ENCODE measurements around the gene ACADSB. TPM values are rescaled to one million over a fixed set of nuclear protein-coding genes. Genes with fewer than 3 reads are reported as not detected.

ACADSB gene
- total RNA-seq, 1 donor from 2014 or later, result 13.1 TPM

GRCh38 chr10:122999347-122999746 lies 9.5 kb upstream of the ACADSB start:
- no peak for TF ChIP-seq CTCF (IDR thresholded peaks at IDR 0.05)
- Mint-ChIP-seq H3K4me3 (ENCODE audit: unreplicated experiment) (no peak overlapping the region), H3K36me3 (ENCODE audit: low read depth) (peaks cover 3% of the 10 kb centered on the region), H3K27me3 (ENCODE audit: low read depth) (no peaks in the 10 kb centered on the region), H3K27ac (ENCODE audit: unreplicated experiment) (no peak overlapping the region), H3K4me1 (ENCODE audit: low read depth) (no peaks in the 10 kb centered on the region), H3K9me3 (ENCODE audit: low read depth) (no peaks in the 10 kb centered on the region)
- no peak for DNase-seq (ENCODE audit: low spot score)

DNA sequence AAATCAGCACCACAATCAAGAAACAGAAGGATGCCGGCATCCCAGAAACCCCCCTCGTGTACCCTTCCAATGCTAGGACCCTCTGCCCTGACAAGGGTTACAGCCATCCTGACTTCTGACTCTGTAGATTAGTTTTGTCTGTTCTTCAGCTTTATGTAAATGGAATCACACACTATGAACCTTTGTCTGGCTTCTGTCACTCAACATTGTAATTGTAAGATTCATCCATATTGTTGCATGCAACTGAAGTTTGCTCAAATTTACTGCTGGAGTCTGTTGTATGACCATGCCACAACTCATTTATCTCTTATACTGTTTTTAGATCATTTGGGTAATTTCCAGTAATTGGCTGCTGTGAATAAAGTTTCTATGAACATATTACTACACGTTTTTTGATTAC lies 8.7 kb upstream of the ACADSB start:
- no peak for DNase-seq (ENCODE audit: low spot score)
- Mint-ChIP-seq H3K4me1 (ENCODE audit: low read depth) (no peaks in the 10 kb centered on the region), H3K4me3 (ENCODE audit: unreplicated experiment) (no peak overlapping the region), H3K9me3 (ENCODE audit: low read depth) (no peaks in the 10 kb centered on the region), H3K36me3 (ENCODE audit: low read depth) (peaks cover 2% of the 10 kb centered on the region), H3K27ac (ENCODE audit: unreplicated experiment) (no peak overlapping the region), H3K27me3 (ENCODE audit: low read depth) (no peaks in the 10 kb centered on the region)
- TF ChIP-seq CTCF (IDR thresholded peaks at IDR 0.05), result no peak

GRCh38 chr10:123001370-123001769 lies 7.4 kb upstream of the ACADSB start:
- Mint-ChIP-seq H3K4me3 (ENCODE audit: unreplicated experiment) (no peak overlapping the region), H3K27ac (ENCODE audit: unreplicated experiment) (no peak overlapping the region), H3K36me3 (ENCODE audit: low read depth) (no peaks in the 10 kb centered on the region), H3K4me1 (ENCODE audit: low read depth) (peaks cover 2% of the 10 kb centered on the region), H3K9me3 (ENCODE audit: low read depth) (no peaks in the 10 kb centered on the region), H3K27me3 (ENCODE audit: low read depth) (no peaks in the 10 kb centered on the region)
- no peak for TF ChIP-seq CTCF (IDR thresholded peaks at IDR 0.05)
- no peak for DNase-seq (ENCODE audit: low spot score)

GRCh38 chr10:123004298-123004697 lies 4.5 kb upstream of the ACADSB start:
- TF ChIP-seq CTCF (IDR thresholded peaks at IDR 0.05), result no peak
- Mint-ChIP-seq H3K27ac (ENCODE audit: unreplicated experiment) (no peak overlapping the region), H3K36me3 (ENCODE audit: low read depth) (peaks cover 2% of the 10 kb centered on the region), H3K4me3 (ENCODE audit: unreplicated experiment) (no peak overlapping the region), H3K9me3 (ENCODE audit: low read depth) (no peaks in the 10 kb centered on the region), H3K27me3 (ENCODE audit: low read depth) (no peaks in the 10 kb centered on the region), H3K4me1 (ENCODE audit: low read depth) (peaks cover 19% of the 10 kb centered on the region)
- DNase-seq (ENCODE audit: low spot score), result no peak

DNA sequence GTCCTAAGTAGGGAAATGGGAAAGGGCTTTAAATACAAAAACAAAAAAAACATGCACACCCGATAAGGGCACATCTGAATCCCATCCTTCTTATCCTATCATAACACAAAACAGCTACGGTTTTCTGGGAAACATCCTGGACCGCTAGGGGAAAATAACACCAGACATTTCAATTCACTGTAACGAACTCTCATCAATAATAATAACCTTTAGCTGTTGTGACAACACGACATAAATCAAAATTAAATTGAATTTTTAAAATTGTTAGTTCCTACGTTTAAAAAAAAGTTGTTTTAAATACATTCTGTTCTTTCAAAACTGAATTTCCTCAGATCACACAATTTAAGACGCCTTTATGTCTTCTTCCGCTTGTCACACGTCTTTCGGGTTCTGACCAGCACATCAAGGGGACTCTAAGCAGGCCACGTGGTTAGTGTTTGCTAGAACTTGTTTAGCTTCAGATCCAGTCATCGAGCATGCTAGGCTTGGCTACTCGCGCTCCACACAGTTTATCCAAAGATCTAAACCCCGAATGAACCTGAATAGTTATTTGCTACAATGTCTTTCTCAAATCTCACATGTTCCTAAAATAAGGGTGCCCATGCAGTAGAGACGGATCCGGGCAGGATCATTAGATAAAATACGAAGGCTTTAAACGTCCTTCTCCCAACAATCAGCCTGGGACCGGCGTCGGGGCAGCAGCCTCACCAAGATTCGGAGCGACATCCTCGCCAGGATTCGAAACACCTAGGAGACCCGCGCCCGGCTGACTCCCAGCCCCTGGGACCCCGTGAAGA lies 1.1 kb upstream of the ACADSB start:
- Mint-ChIP-seq H3K27me3 (ENCODE audit: low read depth) (no peaks in the 10 kb centered on the region), H3K9me3 (ENCODE audit: low read depth) (no peaks in the 10 kb centered on the region), H3K27ac (ENCODE audit: unreplicated experiment) (peak overlapping the region; percentile 100), H3K36me3 (ENCODE audit: low read depth) (peaks cover 2% of the 10 kb centered on the region), H3K4me1 (ENCODE audit: low read depth) (peaks cover 24% of the 10 kb centered on the region), H3K4me3 (ENCODE audit: unreplicated experiment) (peak overlapping the region; percentile 96)
- no peak for DNase-seq (ENCODE audit: low spot score)
- peak; percentile 33 for TF ChIP-seq CTCF (IDR thresholded peaks at IDR 0.05)

Data from chondrocyte (in vitro differentiated cells).